ENCODE measurements around the gene AGAP1.

The AGAP1 gene

DNA sequence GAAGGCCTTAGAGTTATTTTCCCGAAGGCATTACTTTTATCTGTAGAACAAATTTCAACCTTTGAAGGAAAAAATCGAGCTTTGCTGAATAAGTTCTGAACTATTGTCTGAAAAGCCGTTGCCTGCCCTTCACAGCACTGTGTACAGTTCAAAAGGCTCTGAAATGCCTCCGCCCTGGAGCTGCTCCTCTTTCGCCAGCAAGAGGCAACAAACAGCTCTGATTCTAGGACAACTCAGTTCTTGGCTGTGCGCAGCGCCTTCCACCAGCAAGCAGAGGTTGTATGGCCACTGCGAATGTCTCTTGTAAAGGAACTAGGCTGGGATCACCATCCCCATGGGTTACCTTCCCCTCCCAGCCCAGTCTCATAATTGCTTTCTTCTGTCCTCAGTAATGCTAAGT lies 365.8 kb downstream of the AGAP1 start:
- no peak for DNase-seq

- DNase-seq: no peak
These were observed 366.3 kb downstream of the AGAP1 start for GRCh38 chr2:235860111-235860510.

DNA sequence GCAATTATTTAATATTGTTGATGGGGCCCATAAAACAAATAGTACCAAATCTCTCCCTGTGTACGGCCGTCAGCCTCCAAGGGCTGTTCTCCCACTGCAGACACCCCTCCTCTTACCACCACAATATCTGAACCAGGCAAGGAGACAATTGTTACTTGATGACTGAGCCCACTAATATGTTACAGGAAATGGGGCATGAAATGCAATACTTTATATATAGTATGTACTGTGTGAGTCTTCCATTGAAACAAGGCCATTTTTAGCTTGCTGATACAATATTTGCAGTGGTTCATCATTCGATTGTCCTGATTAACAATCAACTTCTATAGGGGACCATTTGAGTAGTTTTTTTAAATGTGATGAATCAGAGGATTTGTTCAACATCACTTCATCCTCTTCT lies 367.0 kb downstream of the AGAP1 start:
- DNase-seq: no peak

DNA sequence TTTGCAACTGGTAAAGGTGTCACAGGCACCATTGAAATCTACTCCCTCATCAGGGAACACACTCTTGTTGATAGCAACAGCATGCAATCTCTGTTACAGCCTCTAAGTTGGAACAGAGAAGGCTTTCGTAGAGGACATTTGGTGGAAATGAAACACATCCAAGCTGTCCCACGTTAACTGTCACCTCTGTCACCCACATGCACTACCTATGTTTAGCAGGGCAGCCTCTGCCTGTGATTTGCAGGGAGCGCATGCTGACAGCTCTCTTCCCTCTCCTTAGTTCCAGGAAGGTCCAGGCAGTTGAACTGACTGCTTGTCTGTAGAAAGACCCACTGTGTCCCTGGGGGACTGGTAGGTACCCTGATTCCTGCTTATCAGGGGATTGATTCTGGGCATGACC lies 367.5 kb downstream of the AGAP1 start:
- DNase-seq: no peak

DNA sequence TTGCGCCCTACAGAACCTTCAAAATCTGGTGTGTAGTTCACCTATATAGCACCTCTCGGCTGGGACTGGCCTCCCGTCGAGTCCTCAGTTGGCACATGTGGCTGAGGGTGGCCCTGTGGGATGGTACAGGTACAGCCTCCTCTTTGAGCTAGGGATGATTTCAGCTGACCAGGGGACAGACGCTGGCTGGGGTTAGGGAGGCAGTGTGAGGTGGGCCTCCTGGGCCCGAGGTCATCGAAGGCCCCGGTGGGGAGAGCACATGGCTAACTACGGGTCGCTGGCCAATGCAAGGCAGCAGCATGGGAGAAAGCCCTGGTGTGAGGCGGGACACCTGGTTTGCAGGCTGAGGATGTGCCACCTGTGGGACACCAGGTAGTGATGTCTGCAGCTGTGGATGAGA lies 369.6 kb downstream of the AGAP1 start:
- no peak for DNase-seq

DNA sequence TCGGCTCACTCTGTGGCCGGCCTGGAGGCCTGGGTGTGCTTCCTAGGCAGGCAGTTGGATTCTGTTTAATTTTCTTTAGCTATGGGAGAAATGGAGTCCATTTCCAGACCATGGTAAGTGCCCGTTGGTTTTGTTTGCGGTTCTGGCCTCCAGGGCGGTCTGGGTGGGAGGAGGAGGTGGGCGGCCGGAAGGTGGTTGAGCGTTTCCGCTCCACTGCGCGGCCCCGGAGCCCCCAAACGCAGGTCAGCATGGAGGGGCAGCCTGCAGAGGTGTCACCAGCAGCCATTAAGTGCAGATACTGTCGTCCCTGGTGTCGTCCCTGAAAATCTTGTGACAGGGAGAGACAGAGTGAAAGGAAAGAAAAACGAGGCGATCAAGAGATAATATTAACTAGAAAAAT lies 370.5 kb downstream of the AGAP1 start:
- no peak for DNase-seq

DNA sequence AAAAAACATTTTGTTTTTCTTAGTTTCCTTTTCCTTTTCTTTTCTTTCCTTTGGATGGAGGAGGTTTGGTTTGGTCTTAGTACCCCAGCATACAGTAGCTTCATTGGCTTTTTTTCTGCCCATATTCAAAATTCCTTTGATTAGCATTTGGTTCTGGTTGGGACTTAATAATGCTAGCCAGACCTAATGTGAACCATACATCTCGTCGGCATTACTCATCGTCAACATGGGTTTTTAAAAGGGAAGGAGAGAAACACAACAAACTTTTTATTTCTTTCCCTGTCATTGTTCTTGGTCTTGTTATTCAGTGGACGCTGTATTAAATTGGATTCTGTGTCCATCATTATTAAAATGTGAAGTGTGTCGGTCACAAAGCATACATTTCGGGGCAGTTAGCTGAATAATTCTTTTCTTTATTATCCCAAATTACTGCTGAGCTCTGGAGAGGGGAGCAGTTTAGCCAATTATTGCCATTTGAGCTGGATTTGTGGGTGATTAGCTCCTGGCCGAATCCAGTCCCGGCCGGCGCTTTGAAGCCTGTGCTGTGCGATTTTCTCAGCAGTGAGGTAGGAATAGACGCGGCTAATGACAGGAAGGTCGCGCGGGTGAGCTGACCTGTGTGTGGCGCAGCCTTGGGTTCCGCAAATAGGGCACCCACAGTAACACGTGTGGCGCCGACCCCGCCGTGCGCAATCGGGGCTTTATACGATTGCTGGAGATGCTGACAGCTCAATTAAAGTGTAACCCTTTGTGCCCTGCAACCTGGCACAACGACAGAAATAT lies 371.1 kb downstream of the AGAP1 start:
- no peak for DNase-seq

DNA sequence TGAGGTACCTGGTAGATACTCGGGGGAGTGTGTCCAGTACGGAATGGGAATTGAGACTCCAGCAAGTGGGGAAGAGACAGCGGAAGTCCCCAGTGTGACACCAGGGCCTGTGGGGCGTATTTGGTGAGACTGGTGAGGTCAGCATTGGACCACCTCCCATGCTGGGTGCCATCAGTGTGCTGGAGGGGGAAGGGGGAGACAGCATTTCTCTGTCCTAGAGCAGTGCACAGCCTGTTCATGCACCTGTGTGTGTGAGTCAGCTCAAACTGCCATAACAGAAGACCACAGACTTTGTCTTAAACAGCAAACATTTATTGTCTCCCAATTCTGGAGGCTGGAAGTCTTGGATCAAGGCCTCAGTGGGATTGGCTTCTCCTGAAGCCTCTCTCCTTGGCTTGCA lies 372.5 kb downstream of the AGAP1 start:
- DNase-seq: no peak

DNA sequence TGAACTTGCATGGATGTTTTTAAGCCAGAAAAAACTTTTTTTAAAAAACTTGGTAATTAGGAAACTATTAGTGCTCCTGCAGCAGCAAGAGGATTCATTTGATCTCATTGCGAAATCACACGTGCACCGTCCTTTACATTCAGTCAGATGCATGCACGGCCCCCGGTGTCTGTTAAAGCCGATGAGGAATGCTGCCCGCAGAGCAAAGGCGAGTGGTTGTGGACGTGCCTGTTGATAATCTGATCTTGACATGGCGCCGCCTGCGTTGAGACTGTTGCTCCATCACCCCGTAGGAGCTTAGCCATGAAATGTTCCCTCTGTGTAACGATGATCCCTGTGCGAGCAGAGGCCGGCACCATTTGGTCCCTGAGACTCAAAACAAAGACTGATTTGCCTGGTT lies 374.4 kb downstream of the AGAP1 start:
- DNase-seq: no peak

DNA sequence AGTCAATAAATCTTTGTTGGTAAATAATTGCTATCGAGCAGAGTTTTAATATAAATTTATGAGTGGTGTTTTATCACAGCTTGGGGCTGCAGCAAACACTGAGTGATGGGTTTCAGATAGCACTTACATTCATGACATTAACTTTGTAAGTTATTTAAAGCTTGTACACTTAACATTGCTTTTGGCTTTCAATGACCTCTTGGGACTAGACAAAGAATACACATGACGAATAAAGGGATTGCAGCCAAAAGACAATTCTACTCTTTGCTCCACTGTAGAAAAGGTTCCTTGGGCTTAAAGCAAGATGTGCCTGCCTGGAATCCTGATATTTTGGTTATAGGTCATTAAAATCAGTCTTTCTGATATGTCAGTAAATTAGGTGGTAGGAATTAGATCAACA lies 374.8 kb downstream of the AGAP1 start:
- no peak for DNase-seq

GRCh38 chr2:235870515-235870914 lies 376.7 kb downstream of the AGAP1 start:
- no peak for DNase-seq

GRCh38 chr2:235876099-235876679 lies 382.3 kb downstream of the AGAP1 start:
- no peak for DNase-seq

- no peak for DNase-seq
These were observed 383.5 kb downstream of the AGAP1 start for GRCh38 chr2:235877275-235877802.

DNA sequence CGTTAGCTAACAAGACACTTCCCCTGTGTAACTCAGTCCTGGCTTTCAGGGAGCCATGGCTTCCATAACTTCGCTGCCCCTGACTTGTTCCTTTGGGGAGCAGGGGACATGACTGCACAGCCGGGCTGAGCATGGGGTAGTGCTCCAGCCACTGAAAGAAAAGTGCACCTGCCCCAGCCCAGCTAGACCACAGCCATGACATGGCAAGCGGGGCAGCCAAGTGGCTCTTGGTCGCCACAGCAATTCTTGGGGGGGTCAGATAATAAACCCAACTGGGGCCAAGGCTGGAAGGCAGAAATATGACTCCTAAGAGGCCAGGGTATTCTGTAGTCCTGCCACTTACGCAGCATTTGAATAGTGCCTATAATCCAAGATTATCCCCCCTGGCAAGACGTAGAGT lies 385.3 kb downstream of the AGAP1 start:
- DNase-seq: no peak

DNA sequence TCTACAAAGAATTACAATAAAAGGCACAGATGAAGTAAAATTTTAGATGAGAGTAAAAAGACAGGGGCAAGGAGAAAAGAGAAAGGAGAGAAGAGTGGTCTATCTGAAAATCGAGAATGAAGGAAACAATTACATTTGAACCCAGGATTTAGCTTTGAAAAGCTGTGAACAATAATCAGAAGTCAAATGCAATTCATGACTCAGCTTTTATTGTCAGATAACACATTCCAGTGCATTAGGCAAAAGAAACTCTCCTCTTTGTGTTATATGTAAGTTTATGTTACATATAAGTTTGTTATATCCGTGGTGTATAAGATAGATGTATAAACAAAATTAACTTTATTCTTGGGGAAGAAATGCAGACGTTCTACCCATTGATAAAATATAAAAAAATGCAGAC lies 389.8 kb downstream of the AGAP1 start:
- no peak for DNase-seq

DNA sequence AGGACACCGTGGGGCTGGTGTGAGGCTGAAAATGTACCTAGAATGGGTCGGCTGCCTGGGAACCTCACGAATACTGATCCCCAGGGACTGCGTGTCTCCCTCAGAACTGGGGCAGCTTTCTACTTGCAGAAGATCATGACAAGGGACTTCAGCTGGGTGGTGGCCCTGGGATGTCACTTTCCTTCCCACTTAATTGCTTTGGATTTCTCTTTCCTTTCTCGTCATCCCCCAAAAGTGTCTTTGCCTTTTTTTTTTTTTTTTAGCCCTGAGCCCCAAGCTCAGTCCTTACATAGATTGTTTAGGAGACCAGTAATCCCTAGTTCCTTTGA lies 395.4 kb downstream of the AGAP1 start:
- DNase-seq: no peak

GRCh38 chr2:235893129-235893698 lies 399.4 kb downstream of the AGAP1 start:
- DNase-seq: no peak

GRCh38 chr2:235894839-235895238 lies 401.0 kb downstream of the AGAP1 start:
- no peak for DNase-seq

GRCh38 chr2:235896061-235896460 lies 402.2 kb downstream of the AGAP1 start:
- DNase-seq: no peak

DNA sequence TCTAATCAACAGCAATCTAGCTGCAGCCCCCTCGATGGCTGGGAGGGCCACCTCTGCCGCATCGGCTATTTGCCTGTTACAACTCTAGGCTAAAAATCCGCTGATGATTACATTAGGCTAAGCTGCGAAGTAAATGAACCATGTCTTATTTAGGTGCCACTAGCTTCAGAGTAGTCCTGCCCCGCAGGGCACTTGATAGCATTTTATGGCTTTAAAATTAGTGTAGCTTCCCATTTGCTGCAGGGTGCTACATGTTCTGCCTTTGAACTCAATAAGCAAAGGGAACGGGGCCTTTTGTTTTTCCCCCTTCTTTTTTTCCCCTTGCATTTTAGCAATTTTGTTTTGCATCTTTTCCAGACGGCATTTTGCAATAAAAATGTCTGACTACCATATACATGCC lies 404.1 kb downstream of the AGAP1 start:
- DNase-seq: no peak

- DNase-seq: no peak
These were observed 404.9 kb downstream of the AGAP1 start for GRCh38 chr2:235898766-235899165.

DNA sequence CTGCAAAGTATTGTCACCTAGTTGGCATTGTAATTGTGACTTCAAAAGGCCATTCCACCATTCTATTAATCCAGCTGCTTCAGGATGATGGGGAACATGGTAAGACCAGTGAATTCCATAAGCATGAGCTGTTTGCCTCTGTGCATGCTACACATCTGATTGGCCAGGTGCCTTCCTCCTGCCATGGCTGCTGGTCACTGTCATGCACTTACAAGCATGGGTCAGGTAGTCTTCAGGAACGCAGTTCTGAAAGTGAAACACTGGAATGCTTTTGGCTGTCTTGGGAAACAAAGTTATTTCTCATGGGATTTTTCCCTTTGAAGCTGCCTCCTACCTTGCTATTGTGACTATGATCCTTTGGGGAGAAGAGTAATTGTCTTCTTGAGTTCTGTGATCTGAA lies 406.8 kb downstream of the AGAP1 start:
- no peak for DNase-seq

DNA sequence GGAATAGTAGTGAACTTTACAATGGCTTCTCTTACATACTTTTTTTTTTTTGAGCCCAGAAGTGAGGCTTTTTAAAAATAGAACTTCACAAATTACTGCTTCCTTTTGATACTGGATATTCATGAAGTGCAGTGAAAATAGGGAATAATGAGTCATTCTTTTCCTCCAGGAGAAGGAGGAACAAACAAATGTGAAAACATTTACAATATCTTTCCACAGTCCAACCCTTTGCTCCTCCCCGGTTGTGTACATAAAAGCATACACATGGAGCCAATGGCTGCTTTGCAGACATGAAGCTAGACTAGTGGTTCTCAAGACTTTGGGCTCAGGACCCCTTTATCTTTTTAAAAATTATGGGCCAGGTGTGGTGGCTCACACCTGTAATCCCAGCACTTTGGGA lies 407.4 kb downstream of the AGAP1 start:
- no peak for DNase-seq

DNA sequence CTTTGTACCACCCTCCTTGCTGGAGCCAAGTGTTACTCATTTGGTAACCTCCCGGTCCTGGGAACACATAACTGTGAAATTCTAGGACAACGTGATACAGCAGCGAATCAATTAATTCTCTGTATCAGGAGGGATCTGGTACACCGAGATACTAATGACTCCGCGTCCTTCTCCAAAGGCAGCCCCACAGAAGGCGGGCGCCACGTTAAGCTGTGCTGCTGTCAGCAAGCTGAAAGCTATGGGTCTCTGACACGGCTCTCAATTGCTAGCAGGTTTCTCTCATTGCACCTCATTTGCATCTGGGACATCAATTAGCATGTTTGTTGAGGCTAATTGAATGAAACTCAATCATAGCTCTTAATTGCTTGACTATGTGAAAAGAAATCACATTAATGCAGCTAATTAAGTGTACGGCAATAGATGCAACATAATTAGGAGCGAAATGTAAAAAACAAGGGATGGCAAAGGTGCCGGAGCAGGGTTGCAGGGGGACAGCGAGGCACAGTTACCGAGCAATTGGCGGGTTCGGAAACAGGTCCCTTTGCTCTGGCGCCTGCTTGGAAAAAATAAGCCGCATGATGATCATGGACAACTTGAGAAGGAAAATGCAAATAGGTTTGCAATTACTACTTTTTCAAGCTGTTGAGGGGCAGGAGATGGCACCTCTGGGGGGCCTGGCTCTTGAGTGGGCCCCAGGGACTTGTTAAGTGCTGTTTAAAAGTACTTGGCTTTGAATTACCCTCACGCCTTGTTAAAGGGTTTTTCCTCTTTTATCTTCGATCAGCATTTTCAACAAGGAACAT lies 410.1 kb downstream of the AGAP1 start:
- no peak for DNase-seq
